ENCODE data around the gene CPT1B.
"Not testable (repeated sequence)": the region's sequence is repeated elsewhere in the genome, so short reads cannot be mapped to it uniquely, and the experiment has no call there.

CPT1B gene

GRCh38 chr22:50610581-50610980 is 32.4 kb upstream of the CPT1B start:
- Histone ChIP-seq H3K4me3 (no peak overlapping the region), H3K27ac (no peak overlapping the region)

GRCh38 chr22:50610041-50610451 is 31.8 kb upstream of the CPT1B start:
- Histone ChIP-seq H3K4me3 (no peak overlapping the region), H3K27ac (no peak overlapping the region)

- H3K27ac ChIP-seq, result no peak overlapping the region
These were observed 31.4 kb upstream of the CPT1B start for GRCh38 chr22:50609599-50609998.

GRCh38 chr22:50608996-50609395 is 30.8 kb upstream of the CPT1B start:
- no peak overlapping the region for H3K27ac ChIP-seq
- H3K4me3 ChIP-seq, result no peak overlapping the region

More at GRCh38 chr22:50609599-50609998, 31.4 kb upstream of the CPT1B start:
- H3K4me3 ChIP-seq, result no peak overlapping the region

GRCh38 chr22:50608058-50608840 is 30.0 kb upstream of the CPT1B start:
- H3K27ac ChIP-seq, H3K4me3 ChIP-seq: not testable (repeated sequence)

GRCh38 chr22:50607659-50608020 is 29.4 kb upstream of the CPT1B start:
- no peak overlapping the region for H3K27ac ChIP-seq
- H3K4me3 ChIP-seq, result no peak overlapping the region

- Histone ChIP-seq H3K4me3 (no peak overlapping the region), H3K27ac (no peak overlapping the region)
These were observed 28.9 kb upstream of the CPT1B start for GRCh38 chr22:50606946-50607658.

GRCh38 chr22:50606165-50606945 is 28.1 kb upstream of the CPT1B start:
- no peak overlapping the region for H3K27ac ChIP-seq
- H3K4me3 ChIP-seq, result no peak overlapping the region

GRCh38 chr22:50605613-50606074 is 27.4 kb upstream of the CPT1B start:
- no peak overlapping the region for H3K4me3 ChIP-seq
- no peak overlapping the region for H3K27ac ChIP-seq

GRCh38 chr22:50605002-50605612 is 26.9 kb upstream of the CPT1B start:
- Histone ChIP-seq H3K27ac (no peak overlapping the region), H3K4me3 (no peak overlapping the region)

- no peak overlapping the region for H3K27ac ChIP-seq
- no peak overlapping the region for H3K4me3 ChIP-seq
These were observed 26.2 kb upstream of the CPT1B start for GRCh38 chr22:50604256-50605001.

GRCh38 chr22:50603511-50604255 is 25.5 kb upstream of the CPT1B start:
- Histone ChIP-seq H3K4me3 (no peak overlapping the region), H3K27ac (no peak overlapping the region)

- no peak overlapping the region for H3K4me3 ChIP-seq
- H3K27ac ChIP-seq, result no peak overlapping the region
These were observed 24.1 kb upstream of the CPT1B start for GRCh38 chr22:50602338-50602700.

- Histone ChIP-seq H3K4me3 (peak overlapping the region in 1 of 7 experiments; percentile 43), H3K27ac (no peak overlapping the region)
These were observed 23.6 kb upstream of the CPT1B start for GRCh38 chr22:50601669-50602337.

GRCh38 chr22:50600967-50601668 is 22.9 kb upstream of the CPT1B start:
- no peak overlapping the region for H3K27ac ChIP-seq
- H3K4me3 ChIP-seq, result peak overlapping the region in 5 of 7 experiments; percentile 17 to 49 (median 35)

- Histone ChIP-seq H3K4me3 (peak within 1 kb of the TSS in 6 of 7 experiments; percentile 33 to 49 (median 36)), H3K27ac (no peak within 1 kb of the TSS)
These were observed 22.3 kb upstream of the CPT1B start, which contains the start of gene MAPK8IP2 for GRCh38 chr22:50600538-50600937. Gene MAPK8IP2 (plus strand): TSS chr22:50600793. CDS start chr22:50600819, 26 bp downstream.

- no peak overlapping the region for H3K27ac ChIP-seq
- H3K4me3 ChIP-seq, result peak overlapping the region in 6 of 7 experiments; percentile 33 to 49 (median 36)
These were observed 21.7 kb upstream of the CPT1B start for GRCh38 chr22:50599816-50600455.

Measured in skin epidermis (tissue), 12 donors.